Measurements from ENCODE around the gene NHERF1. TPM values are rescaled to one million over a fixed set of nuclear protein-coding genes. Genes with fewer than 3 reads are reported as not detected.

NHERF1 gene
- total and polyA plus RNA-seq, 2 of the 4 experiments (the other 2 are of a cell fraction) = 3.8 to 11.8 TPM

DNA sequence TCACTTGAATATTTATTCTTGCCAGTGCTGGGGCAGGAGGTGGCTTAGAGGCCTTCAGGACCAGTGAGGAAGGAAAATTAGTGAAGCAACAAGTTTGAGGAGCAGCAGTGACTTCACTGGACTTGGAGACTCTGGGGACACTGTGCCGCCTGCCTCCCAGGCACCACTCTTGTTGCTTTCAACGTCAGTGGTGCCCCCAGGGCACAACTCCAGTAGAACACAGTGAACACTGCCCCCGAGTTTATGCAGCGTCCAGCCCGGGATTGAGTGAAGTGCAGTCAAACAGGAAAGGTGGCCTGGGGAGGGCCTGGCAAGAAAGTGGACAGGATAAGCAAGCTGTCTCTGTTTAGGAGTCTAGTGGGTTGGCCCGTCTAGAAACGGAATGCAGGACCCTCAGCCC is 52.1 kb downstream of the NHERF1 start:
- Histone ChIP-seq H3K27ac (ENCODE audit: insufficient read depth, low read length) (no peak overlapping the region), H3K4me1 (ENCODE audit: control insufficient read depth, insufficient read depth, low read length) (no peaks in the 10 kb centered on the region), H4K5ac (ENCODE audit: low read depth, low read length) (no peak overlapping the region), H3K27me3 (ENCODE audit: control insufficient read depth, insufficient read depth, low read length) (no peaks in the 10 kb centered on the region), H3K4me3 (ENCODE audit: insufficient read depth, low read depth, low read length) (no peak overlapping the region), H2BK20ac (ENCODE audit: low read depth, low read length) (no peak overlapping the region), H3K9me3 (ENCODE audit: control insufficient read depth, insufficient read depth, low read length) (no peaks in the 10 kb centered on the region), H2AFZ (replicated peaks; ENCODE audit: low read length, poor library complexity) (no peak overlapping the region), H2AK9ac (replicated peaks; ENCODE audit: low read depth, low read length, poor library complexity) (no peak overlapping the region), H2AK5ac (ENCODE audit: low read depth, low read length) (no peak overlapping the region), H3K79me1 (ENCODE audit: low read depth in 1 of 2, low read length in 2 of 2) (no peaks in the 10 kb centered on the region), H4K8ac (ENCODE audit: low read depth in 2 of 2, low read length in 2 of 2) (no peak overlapping the region), H2BK15ac (ENCODE audit: low read depth, low read length) (no peak overlapping the region), H2BK120ac (ENCODE audit: low read depth, low read length) (no peak overlapping the region), H4K20me1 (ENCODE audit: insufficient read depth, low read length) (no peaks in the 10 kb centered on the region), H3K4me2 (ENCODE audit: low read depth, low read length) (no peak overlapping the region), H3K9me1 (ENCODE audit: insufficient read depth, low read length) (no peaks in the 10 kb centered on the region), H3K14ac (replicated peaks; ENCODE audit: low read depth, low read length) (no peak overlapping the region), H4K91ac (ENCODE audit: insufficient read depth, low read depth, low read length) (no peak overlapping the region), H3K9ac (ENCODE audit: low read depth, low read length) (no peak overlapping the region), H2BK5ac (ENCODE audit: low read depth, low read length, poor library complexity, severe bottlenecking) (no peak overlapping the region), H3K56ac (ENCODE audit: extremely low read depth, insufficient read depth, low read length) (no peak overlapping the region), H3K36me3 (ENCODE audit: control insufficient read depth, insufficient read depth, low read length) (peaks cover 33% of the 10 kb centered on the region), H3K4ac (ENCODE audit: low read depth, low read length) (no peak overlapping the region), H3K23ac (ENCODE audit: low read depth, low read length) (no peak overlapping the region), H3K18ac (ENCODE audit: low read depth, low read length) (no peak overlapping the region)
- TF ChIP-seq RFX5 (IDR thresholded peaks at IDR 0.05; ENCODE audit: low read depth, low read length) = no peak
- ChIA-PET CTCF (no interaction called here), POLR2A (ENCODE audit: unreplicated experiment) (no interaction called here)
- no peak for ATAC-seq (ENCODE audit: low read depth)
- intact Hi-C loops (cut with micrococcal nuclease) = no loop called here
- in situ Hi-C loops (cut with MboI; ENCODE audit: low sequenced_read_pairs) = no loop called here
- BruUV-seq (replicated peaks) = no TSS peak
- WGBS, 2 experiments (ENCODE audit: extremely low coverage in 2 of 2, insufficient read length in 1 of 2) = 100% methylated on average over 1 of the region's 7 CpGs; no CpG with 5 or more reads in 1 of the 2 experiments
- dilution Hi-C loops (cut with HindIII; ENCODE audit: low sequenced_read_pairs, unreplicated experiment) = no loop called here
- DNase-seq = no peak
